ENCODE results near the gene NOP9. TPM values are rescaled to one million over a fixed set of nuclear protein-coding genes. Genes with fewer than 3 reads are reported as not detected.
A peak's percentile ranks its signal among the peaks of the same experiment; 100 is the strongest.

Gene NOP9
- total RNA-seq, 2 donors from 2014 or later: 19.2 to 20.9 TPM

- peak; percentile 47 for DNase-seq (ENCODE audit: low spot score)
- intact Hi-C loops (cut with DNase I): no loop called here
Observed at GRCh38 chr14:24261256-24261968, 38.2 kb upstream of the NOP9 start.

- intact Hi-C loops (cut with DNase I): no loop called here
- DNase-seq (ENCODE audit: low spot score): peak; percentile 76
Observed at GRCh38 chr14:24261969-24262327, 37.7 kb upstream of the NOP9 start.

- intact Hi-C loops (cut with DNase I): no loop called here
- DNase-seq (ENCODE audit: low spot score): peak; percentile 68
Observed at GRCh38 chr14:24262821-24263733, 36.6 kb upstream of the NOP9 start, which contains the start of gene TGM1. TGM1 (minus strand) TSS chr14:24263177; CDS start chr14:24262352, 825 bp downstream.

DNA sequence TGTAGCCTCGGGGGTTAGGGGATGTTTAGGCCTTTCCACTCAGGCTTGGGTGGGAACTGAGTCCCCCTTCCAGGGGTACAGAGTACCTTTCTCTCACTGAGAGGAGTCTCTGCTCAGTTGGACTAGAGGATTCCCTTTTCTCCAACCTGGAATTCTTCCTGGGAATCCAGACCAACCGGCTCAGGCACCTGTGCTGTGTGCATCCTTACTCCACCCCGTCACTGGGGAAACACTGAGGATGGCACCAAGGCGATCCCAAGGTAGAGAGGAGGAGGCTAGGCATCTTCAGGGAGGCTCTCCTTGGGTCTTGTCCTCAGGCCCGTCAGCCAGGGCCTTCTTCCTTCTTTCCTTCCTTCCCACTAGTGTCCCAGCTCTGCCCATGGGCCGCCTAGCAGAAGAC lies 35.8 kb upstream of the NOP9 start:
- intact Hi-C loops (cut with DNase I): no loop called here
- DNase-seq (ENCODE audit: low spot score): no peak

GRCh38 chr14:24264298-24264697 lies 35.4 kb upstream of the NOP9 start:
- peak; percentile 74 for DNase-seq (ENCODE audit: low spot score)
- intact Hi-C loops (cut with DNase I): no loop called here

GRCh38 chr14:24266344-24267244 lies 33.1 kb upstream of the NOP9 start:
- DNase-seq (ENCODE audit: low spot score): no peak
- intact Hi-C loops (cut with DNase I): no loop called here

GRCh38 chr14:24267516-24267915 lies 32.1 kb upstream of the NOP9 start:
- no peak for DNase-seq (ENCODE audit: low spot score)
- intact Hi-C loops (cut with DNase I): no loop called here

DNA sequence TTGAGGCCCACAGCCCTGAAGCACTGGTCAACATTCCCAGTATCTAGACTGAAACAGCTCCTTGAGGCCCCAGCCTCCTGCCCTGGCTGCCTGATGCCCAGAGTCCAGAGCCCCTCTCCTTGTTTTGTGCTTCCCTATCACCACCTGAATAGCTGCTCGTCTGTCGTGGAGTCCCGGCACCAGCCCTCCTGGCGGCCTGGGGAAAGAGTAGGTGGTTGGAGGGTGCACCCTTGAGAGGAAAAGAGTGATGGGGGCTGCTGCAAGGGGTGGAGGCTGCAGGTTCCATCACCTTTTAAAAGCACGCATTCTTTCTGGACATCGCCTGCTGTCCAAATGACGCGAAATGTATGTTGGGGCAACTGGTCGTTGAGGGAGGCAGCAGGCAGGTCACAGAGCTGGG lies 31.4 kb upstream of the NOP9 start:
- no peak for DNase-seq (ENCODE audit: low spot score)
- intact Hi-C loops (cut with DNase I): no loop called here

GRCh38 chr14:24269368-24269767 lies 30.3 kb upstream of the NOP9 start:
- DNase-seq (ENCODE audit: low spot score): no peak
- intact Hi-C loops (cut with DNase I): no loop called here

DNA sequence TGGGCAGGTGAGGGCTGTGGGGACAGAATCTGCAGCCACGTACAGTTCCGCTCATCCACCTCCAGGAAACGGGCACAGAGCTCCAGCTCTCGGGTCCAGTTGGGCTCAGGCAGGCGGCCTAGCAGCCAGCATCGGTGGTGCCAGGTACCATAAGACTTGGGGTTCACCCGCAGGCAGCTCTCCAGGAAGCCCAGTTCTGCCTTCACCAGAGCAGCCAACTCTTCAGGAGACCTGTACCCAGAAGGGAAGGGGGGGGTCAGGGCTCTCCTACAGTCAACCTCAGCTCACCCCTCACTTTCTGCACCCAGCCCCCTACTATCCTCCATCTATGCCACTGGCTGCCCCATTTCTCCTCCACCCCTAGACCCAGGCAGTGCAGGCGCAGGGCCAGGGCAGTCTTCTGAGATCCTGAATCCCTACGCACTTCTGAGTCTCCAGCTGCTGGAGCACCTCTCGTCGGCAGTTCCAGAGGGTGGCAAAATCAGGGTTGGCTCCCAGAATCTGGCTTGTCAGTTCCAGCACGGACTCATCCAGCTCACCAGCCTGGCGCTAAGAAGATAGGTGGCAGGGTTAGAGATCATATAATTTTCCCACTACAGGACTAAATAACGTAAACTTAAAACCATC lies 29.6 kb upstream of the NOP9 start:
- intact Hi-C loops (cut with DNase I): no loop called here
- no peak for DNase-seq (ENCODE audit: low spot score)

DNA sequence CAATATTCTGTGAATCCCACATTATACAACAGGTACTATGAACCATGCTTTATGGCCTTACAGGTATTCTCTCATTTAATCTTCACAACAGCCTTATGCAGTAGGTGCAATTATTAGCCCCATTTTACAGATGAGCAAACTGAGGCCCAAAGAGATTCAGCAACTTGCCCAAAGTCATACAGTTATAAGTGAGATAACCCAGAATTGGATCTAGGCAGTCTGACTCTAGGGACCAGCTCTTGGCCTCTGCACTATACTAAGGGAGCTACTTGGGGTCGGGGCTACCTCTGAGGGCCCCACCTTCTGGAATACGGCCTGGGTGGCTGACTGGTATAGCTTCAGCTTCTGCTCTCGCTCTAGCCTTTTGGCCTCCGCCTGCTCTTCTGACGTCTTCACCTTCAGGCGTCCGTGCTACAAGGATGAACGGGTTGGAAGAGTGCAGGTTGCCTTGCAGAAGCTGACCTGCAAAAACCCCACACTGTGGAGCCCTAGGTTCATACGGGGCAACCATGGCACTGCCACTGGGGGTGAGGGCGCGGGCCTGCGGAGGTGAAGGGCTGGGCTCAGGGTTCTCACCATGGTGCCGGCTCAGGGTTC lies 29.0 kb upstream of the NOP9 start:
- no peak for DNase-seq (ENCODE audit: low spot score)
- intact Hi-C loops (cut with DNase I): no loop called here

DNA sequence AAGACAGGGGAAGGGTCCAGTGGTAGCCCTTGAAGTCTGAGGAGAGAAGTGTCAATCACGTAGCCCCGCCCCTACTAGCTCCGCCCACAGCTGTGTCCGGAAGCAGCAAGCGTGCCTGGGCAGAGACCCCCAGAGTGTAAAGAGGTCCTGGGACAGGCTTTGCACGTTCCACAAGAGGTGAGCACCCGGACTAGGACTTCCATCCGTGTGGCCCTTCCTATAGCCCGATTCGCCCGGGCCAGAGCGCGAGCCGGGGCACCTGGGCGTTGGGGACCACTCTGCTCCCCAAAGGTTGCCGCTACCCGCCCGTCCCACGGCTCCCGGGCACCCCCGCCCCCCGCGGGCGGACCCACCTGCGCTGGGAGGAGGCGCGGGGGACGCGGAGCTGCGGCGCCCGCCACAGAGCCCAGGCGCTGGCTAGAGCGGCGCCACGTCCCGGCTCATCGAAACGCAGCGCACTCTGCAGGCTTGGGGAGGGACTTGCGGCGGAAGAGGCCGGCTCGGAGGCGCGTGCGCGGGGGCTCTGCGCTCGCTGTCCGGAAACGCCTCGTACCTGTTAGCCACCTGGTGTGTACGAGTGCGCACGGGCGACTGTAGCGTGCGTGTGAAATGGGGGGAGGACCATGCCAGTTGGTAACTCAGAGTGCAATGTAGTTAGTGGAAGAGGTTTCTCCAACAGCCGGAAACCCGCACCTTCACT lies 28.4 kb upstream of the NOP9 start, which contains the start of gene RABGGTA:
TSS of gene RABGGTA (minus strand) at position 464 of the 700 bp plus-strand sequence. CDS start 482 bp downstream, outside the sequence.
- intact Hi-C loops (cut with DNase I): no loop called here
- DNase-seq (ENCODE audit: low spot score): peak; percentile 96

DNA sequence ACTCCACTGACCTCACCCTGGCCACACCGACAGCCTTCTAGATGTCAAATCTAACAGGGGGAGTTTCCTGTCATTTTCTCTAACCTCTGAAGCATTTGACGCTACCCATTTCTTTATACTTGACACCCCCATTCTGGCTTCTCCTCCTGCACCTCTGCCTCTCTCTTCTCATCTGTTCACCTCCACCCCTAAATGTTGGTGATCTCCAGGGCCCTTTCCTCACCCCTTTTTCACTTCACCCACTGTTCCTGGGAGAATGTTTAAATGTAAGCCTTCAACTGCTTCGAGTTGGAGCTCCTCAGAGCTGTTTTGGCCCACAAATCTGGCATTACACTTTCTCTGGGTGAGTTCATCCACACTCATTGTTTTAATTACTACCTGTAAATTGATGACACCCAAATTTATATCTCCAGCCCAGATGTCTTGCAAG lies 27.8 kb upstream of the NOP9 start:
- intact Hi-C loops (cut with DNase I): no loop called here
- DNase-seq (ENCODE audit: low spot score): no peak

- intact Hi-C loops (cut with DNase I): no loop called here
- DNase-seq (ENCODE audit: low spot score): no peak
Observed at GRCh38 chr14:24272467-24272866, 27.2 kb upstream of the NOP9 start.

DNA sequence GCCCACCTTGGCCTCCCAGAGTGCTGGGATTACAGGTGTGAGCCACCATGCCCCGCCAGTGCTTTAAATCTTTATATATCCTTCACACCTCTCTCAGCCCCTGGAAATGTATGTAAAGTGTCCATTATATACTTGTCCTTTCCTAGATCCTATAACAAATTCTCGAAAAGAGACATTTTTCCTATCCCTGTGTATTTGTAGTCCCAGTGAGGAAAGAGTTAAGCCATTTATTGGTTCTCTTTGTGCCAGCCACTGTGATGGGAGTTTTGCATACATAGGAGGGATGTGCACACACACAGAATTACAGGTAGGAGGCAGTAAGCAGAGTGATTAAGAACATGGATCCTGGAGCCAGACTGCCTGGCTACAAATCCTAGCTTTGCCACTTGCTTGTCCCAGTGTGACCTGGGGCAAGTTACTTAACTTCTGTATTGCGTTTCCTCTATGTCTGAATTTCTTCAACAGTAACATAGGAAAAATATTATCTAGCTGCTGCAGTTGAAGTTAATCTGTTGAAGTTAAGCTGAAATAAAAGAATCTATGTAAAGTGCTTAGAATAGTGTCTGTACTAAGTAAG lies 26.1 kb upstream of the NOP9 start:
- intact Hi-C loops (cut with DNase I): no loop called here
- no peak for DNase-seq (ENCODE audit: low spot score)

DNA sequence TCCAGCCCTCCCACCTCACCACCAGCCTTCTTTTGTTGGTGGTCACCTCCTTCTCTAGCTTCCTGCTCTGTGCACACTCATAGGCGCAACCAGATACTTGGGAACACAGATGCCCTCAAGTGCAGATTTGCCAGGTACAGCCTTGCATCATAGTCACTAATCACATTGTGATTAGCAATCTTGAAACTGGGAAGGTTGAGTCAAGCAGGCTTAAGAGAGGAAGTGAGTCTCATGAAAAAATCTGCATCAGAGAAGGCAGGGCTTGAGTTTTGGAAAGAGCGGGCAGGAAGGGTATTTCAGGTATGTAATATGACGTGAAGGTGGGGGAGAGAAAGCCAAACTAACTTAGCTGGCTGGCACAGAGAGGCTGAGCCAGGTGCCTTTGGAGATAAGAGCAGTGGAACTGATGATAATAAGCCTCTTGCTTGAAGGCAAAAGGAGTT lies 25.5 kb upstream of the NOP9 start:
- DNase-seq (ENCODE audit: low spot score): no peak
- intact Hi-C loops (cut with DNase I): no loop called here

GRCh38 chr14:24277071-24277470 lies 22.6 kb upstream of the NOP9 start:
- intact Hi-C loops (cut with DNase I): no loop called here
- no peak for DNase-seq (ENCODE audit: low spot score)
